Fibroblast of lung (primary cell): Measurements from ENCODE around the gene LRRK2.

Experiments
- CTCF ChIP-seq, 2 donors: IDR thresholded peaks in 1 of 2; conservative IDR thresholded peaks in 1 of 2; 1 replicate in 1 of 2; 2 replicates in 1 of 2; pipeline ENCODE4 v1.5.1; 2011 to 2012; ENCODE audit warnings: low read length in 2 of 2, control low read depth in 1 of 2, inconsistent platforms in 1 of 2, low read depth in 1 of 2, mild to moderate bottlenecking in 1 of 2
- EZH2 ChIP-seq: IDR thresholded peaks from 2 replicates; pipeline ENCODE4 v1.5.1; 2012; ENCODE audit warnings: low read length, control low read depth, mild to moderate bottlenecking; ENCODE audit errors: missing control alignments

GRCh38 chr12:40240779-40241178 lies 16.0 kb downstream of the LRRK2 start:
- TF ChIP-seq CTCF (conservative IDR thresholded peaks at IDR 0.05 in 1 of 2, IDR thresholded peaks at IDR 0.05 in 1 of 2; ENCODE audit: low read depth in 1 of 2, low read length in 2 of 2) (no peak), EZH2 (no peak)
